ENCODE measurements around the gene SH3BGRL3.
A peak's percentile ranks its signal among the peaks of the same experiment; 100 is the strongest.
"Not testable (repeated sequence)": the region's sequence is repeated elsewhere in the genome, so short reads cannot be mapped to it uniquely, and the experiment has no call there.

Gene SH3BGRL3

GRCh38 chr1:26279456-26280332, at the start of gene SH3BGRL3:
TSS of gene SH3BGRL3 (plus strand) at chr1:26280086. CDS start at chr1:26280156, 70 bp downstream.
- DNase-seq: peak; percentile 83

DNA sequence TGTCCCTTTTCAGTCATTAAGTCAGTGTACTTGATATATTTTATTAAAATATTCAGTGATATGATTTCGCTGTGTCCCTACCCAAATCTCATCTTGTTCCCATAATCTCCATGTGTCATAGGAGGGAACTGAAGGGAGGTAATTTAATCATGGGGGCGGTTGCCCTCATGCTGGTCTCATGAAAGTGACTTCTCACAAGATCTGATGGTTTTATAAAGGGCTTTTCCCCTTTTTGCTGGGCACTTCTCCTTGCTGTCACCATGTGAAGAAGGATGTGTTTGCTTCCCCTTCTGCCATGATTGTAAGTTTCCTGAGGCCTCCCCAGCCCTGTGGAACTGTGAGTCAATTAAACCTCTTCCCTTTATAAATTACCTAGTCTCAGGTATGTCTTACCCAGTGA, 49.2 kb upstream of the SH3BGRL3 start:
- not testable (repeated sequence) for DNase-seq

DNA sequence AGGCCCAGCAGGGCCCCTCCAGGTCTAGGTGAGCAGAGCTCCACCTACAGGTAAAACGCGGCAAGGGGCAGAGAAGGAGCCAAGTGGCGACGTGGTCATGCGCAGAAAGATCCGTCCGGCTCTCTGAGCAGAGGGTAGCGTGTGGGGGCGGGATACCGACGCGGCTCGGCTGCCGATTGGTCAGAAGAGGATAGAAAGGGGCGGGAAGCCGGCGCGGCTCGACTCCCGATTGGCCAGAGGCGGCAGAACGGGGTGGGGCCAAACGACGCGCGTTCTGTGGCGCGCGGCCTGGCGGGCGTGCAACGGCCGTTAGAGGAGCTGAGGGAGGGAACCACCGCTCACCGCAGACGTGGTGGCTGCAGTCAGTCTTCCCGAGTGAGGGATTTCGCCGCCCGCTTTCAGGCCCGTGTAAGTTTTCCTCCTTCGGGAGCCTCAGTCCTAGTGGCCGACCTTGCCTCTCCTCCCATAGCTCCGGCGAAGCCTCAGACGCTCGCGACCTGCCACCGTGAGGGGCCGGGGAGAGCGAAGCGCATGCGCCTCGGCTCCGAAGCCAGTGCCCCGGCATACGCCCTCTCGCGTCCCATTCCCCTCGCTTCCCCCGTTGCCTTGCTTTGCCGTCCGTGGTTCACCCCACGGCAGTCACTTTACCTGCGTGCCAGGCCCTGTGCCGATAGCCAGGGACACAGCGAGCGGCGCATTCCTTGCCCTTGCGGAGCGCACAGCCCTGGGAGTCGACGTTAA, 45.8 kb upstream of the SH3BGRL3 start, which contains the start of gene CEP85:
Gene CEP85, plus strand, starts transcription at position 298 of the 741 bp plus-strand sequence. CDS start 5,584 bp downstream, outside the sequence.
- peak; percentile 93 for DNase-seq

DNA sequence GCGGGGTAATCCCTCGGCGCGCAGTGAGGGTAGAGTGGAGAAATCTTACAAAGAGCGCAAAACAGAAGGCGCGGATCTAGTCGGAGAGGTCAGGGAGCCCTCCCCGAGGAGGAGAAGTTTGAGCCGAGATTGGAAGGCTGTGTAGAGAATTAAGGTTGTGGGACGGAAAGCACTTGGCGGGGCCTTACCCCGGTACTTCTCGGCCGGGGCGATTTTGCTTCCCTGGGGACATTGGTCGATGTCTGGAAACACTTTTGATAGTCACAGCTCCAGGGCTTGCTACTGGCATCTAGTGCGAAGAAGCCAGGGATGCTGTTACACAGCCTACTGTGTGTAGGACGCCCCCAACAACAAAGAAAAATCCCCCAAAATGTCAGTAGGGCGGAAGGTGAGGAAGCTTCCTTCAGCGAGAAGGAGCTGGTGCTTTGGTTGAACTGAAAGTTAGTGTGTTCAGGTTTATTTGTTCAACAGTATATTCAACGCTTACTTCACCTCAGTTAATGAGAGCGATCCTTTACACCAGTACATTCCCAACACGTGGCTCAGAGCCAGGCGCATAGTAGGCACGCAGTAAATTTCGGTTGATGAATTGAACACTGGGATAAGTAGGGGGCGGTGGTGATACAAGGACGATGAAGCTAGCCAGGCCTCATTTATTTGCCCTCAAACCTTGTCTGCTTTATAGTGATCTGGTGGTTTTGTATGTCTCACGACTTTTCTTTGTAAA, 45.1 kb upstream of the SH3BGRL3 start:
- DNase-seq: no peak

DNA sequence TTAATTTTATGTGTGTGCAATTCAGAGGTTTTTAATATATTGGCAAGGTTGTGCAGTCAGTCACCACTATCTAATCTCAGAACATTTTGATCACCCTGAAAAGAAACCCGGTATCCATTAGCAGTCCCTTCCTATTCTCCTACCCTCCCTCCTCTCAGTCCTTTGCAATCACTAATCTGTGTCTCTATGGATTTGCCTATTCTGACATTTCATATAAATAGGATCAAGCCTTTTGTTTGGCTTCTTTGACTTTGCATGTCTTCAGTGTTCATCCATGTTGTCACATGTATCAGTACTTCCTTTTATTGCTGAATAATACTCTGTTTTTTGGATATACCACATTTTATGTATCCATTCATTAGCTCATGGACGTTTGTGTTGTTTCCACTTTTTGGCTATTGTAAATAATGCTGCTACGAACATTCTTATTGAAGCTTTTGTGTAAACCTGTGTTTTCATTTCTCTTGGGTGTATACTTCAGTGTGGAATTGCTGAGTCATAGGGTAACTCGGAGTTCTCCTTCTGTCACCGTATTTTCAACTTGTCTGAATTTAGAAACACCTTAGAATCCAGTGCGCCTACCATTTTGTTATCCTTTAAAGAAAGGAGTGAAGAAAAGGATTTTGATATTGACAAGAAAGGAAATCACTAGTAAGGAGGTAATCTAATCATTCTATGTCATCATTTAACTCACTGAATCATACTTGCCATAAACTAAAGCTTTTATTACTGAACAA, 42.5 kb upstream of the SH3BGRL3 start:
- DNase-seq: no peak

- no peak for DNase-seq
Measured at GRCh38 chr1:26239936-26240335, 40.0 kb upstream of the SH3BGRL3 start.

GRCh38 chr1:26252718-26253117, 27.2 kb upstream of the SH3BGRL3 start:
- DNase-seq: no peak

GRCh38 chr1:26254404-26254803, 25.5 kb upstream of the SH3BGRL3 start:
- no peak for DNase-seq

GRCh38 chr1:26257222-26257621, 22.7 kb upstream of the SH3BGRL3 start:
- DNase-seq: no peak

DNA sequence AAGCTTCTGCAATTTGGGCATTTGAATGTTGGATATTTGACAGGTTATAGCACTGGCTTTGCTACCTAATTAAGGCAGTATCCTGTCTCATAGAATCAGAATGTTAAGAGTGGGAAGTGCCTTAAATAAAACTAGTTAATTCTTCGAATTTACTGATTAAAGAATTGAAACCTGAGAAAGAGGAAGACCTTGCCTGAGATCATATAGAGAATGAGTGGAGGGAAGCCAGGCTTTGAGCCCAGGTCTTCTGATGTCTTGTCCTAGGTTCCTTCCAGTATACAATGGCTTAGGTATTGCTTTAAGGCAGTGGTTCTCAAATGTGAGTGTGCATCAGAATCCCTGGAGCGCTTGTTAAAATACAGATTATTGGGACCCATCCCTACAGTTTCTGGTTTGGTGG, 20.9 kb upstream of the SH3BGRL3 start:
- DNase-seq: no peak

GRCh38 chr1:26259578-26259977, 20.3 kb upstream of the SH3BGRL3 start:
- no peak for DNase-seq

DNA sequence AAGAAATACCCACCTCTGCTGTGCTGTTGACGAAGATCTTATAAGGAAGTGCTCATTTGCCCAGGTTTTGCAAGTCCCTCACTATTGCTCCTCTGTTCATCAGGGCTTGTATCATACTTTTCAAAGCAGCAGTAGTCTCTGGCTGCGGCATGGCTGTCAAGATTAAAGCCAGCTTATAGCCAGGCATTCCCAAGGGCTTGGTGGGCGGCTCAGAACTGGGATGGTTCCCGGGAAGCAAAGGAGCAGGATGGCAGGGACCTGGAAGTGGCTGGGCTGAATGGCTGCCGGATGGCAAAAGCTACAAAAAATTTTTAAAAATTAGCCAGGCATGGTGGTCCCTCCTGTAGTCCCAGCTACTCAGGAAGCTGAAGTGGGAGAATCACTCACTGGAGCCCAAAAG, 16.7 kb upstream of the SH3BGRL3 start:
- DNase-seq: no peak

- no peak for DNase-seq
Measured at GRCh38 chr1:26265405-26265804, 14.5 kb upstream of the SH3BGRL3 start.

GRCh38 chr1:26268290-26269197, 11.3 kb upstream of the SH3BGRL3 start:
- DNase-seq: no peak

- no peak for DNase-seq
Measured at GRCh38 chr1:26269198-26269550, 10.7 kb upstream of the SH3BGRL3 start.

- no peak for DNase-seq
Measured at GRCh38 chr1:26274801-26275425, 5.0 kb upstream of the SH3BGRL3 start.

DNA sequence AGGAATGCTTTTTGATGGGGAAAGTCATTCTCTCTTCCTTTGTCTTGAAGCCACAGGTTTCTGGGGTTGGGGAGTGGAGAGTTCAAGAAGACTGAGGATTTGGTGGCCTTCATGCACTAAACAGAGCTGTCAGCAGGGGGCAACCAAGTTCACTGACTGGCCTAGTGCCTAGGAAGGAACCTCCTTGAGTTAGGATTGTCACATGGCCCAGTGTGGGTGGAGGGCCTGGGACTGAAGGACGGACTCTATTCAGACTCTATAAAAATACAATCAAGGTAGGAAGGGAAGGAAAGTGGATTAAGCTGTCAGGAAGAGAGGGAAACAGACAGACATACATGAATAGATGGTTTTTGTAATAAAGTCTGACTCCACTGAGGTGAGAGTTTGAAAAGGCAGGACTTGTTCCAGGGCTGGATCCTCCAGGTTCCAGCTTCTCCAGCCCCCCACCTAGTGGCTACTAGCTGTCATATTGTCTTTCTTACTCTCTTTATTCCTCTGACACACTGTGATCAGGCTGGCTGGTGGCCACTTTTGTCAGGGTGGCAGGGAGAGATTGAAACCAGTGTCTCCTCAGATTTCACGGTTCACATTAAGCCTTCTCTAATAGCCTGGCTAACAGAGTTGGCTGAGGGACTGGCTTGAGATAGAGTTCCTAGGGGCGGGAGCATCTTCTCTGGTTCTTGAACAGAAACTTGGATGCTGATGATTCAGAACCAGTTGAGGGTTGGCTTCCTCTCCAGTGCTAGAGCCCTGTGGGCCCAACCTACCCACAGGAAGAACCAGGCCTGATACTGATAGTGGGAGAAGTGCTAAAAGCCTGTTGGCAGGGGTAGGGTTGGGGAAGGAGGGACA, 4.1 kb upstream of the SH3BGRL3 start:
- no peak for DNase-seq

DNA sequence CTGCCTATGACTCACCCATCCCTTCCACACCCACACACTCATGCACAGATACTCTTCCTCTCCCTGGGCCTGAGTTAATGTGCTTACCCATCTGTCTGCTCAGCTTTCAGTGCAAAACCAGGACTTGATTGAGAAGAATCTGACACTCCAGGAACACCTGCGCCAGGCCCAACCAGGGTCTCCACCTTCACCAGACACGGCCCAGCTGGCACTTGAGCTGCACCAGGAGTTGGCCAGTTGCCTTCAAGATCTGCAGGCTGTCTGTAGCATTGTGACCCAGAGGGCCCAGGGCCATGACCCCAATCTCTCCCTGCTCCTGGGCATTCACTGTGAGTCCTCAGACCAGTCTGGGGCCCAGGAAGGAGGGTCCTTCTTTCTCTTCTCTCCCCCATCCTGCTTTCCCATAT, 3.5 kb upstream of the SH3BGRL3 start:
- DNase-seq: no peak

- DNase-seq: no peak
Measured at GRCh38 chr1:26277261-26277661, 2.6 kb upstream of the SH3BGRL3 start.

- no peak for DNase-seq
Measured at GRCh38 chr1:26277719-26278118, 2.2 kb upstream of the SH3BGRL3 start.
